MM.1S (cell line): Measurements from ENCODE around the gene OR2F1.

Experiments
- EZH2 ChIP-seq: fragments of 300-600 bp; sonication (generic); optimal IDR thresholded peaks from 2 replicates; pipeline ENCODE3; 2017; ENCODE audit warnings: low read depth, mild to moderate bottlenecking, antibody characterized with exemption, low read length, mixed read lengths
- EZH2phosphoT487 ChIP-seq: fragments of 300-600 bp; sonication (generic); IDR thresholded peaks from 2 replicates; pipeline ENCODE4 v1.6.1; 2018; ENCODE audit warnings: antibody characterized with exemption, low read length
- TF ChIP-seq, protein P1 (sequence below): fragments of 300-600 bp; sonication (generic); IDR thresholded peaks from 2 replicates; pipeline ENCODE4 v1.5.1; 2016; ENCODE audit warnings: antibody characterized with exemption, low read length, mixed read lengths

GRCh38 chr7:143992670-143993069, 38.0 kb downstream of the OR2F1 start:
- TF ChIP-seq, protein P1, sequence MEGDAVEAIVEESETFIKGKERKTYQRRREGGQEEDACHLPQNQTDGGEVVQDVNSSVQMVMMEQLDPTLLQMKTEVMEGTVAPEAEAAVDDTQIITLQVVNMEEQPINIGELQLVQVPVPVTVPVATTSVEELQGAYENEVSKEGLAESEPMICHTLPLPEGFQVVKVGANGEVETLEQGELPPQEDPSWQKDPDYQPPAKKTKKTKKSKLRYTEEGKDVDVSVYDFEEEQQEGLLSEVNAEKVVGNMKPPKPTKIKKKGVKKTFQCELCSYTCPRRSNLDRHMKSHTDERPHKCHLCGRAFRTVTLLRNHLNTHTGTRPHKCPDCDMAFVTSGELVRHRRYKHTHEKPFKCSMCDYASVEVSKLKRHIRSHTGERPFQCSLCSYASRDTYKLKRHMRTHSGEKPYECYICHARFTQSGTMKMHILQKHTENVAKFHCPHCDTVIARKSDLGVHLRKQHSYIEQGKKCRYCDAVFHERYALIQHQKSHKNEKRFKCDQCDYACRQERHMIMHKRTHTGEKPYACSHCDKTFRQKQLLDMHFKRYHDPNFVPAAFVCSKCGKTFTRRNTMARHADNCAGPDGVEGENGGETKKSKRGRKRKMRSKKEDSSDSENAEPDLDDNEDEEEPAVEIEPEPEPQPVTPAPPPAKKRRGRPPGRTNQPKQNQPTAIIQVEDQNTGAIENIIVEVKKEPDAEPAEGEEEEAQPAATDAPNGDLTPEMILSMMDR: no peak
- no peak for TF ChIP-seq EZH2
- TF ChIP-seq EZH2phosphoT487: no peak
